HG02885 (cell line): ENCODE results near the gene SQSTM1.
"Not testable (repeated sequence)": the region's sequence is repeated elsewhere in the genome, so short reads cannot be mapped to it uniquely, and the experiment has no call there.

Experiments
- ATAC-seq: cut with Tn5 transposase; IDR thresholded peaks from one replicate; pipeline ENCODE4 v1.9.1; 2021; ENCODE audit warnings: mild to moderate bottlenecking; ENCODE audit not compliant: unreplicated experiment, poor library complexity

The SQSTM1 gene

DNA sequence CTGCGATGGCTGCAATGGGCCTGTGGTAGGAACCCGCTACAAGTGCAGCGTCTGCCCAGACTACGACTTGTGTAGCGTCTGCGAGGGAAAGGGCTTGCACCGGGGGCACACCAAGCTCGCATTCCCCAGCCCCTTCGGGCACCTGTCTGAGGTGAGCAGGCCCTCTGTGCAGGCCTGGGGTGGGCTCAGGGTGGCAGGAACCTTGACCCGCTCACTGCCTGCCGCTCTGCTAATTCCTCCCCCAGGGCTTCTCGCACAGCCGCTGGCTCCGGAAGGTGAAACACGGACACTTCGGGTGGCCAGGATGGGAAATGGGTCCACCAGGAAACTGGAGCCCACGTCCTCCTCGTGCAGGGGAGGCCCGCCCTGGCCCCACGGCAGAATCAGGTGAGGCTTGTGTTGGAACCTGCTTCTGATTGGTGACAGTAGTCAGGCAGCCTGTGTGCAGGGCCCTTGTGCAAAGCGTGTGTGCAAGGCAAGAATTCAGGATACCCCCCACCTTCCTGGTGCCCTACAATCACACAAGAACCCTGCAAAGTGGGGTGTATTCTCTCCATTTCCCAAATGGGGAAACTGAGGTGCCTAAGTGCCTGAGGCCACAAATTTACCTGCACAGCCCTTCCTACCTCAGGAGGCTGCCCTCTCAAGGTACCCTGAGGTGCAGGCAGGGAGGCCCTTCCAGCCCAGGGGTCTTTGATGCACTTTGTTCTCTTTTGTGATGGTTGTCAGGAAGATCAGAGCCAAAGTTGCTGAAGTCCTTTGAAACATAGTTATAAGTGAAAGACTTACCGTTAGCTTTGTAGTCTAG is 3.4 kb downstream of the SQSTM1 start:
- ATAC-seq = no peak

DNA sequence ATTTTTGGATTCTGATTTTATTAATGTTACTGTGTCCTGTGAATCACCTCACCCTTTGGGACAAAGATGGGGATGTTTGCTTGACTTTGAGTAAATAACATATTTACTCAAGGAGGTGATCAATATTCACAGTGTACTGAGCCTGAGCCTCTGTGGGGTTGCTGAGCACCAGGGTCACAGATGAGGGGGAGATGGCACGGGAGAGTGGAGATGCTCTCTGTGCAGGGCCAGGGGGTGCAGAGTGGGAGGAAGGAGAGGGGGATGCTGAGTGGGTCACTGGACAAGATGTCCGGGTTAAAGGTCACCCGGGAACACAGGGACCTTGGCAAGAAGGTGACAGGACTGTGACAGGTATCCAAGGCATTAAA is 4.0 kb downstream of the SQSTM1 start:
- ATAC-seq = no peak

DNA sequence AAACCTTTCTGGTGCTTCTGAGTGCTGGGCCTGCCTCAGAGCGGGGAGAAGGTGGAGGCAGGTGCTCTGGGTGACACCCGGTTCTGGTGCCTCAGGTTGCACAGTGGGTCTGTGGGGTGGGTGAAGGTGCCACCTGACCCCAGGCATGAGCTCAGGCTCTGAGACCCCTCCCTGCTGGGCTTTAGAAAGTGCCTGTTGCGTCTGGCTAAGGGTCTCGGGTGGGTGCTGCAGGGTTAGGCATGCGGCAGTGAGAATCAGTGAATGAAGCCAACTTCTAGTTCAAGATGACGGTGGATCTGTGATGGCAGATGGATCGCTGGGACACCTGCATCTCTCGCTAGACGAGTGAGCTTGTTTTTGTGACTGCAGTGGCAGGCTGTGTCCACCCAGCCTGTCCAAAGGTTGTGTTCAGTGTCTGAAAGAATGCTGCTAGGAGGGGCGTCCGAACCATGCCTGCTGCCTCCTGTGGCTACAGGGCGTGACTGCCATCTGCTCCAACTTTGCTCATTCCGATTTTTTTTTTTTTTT is 5.0 kb downstream of the SQSTM1 start:
- ATAC-seq = no peak

DNA sequence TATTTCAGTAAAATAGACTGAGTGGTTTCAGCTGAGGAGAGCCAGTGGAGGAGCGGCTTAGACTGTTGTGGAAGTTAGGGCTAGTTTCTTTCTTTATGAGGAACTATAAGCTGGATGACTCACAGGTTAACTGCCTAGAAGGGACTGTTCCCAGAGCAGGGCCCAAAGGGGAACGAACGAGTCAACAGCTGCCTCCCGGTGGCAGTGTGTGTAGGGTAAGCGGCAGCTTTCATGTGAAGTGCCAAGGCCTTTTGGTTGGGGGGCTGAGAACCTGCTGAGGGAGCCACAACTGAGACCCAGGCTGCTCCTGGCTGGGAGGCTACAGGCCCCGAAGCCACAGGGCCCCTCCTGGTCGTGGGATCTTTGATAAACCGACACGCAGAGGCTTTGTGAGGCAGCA is 7.0 kb downstream of the SQSTM1 start:
- no peak for ATAC-seq

DNA sequence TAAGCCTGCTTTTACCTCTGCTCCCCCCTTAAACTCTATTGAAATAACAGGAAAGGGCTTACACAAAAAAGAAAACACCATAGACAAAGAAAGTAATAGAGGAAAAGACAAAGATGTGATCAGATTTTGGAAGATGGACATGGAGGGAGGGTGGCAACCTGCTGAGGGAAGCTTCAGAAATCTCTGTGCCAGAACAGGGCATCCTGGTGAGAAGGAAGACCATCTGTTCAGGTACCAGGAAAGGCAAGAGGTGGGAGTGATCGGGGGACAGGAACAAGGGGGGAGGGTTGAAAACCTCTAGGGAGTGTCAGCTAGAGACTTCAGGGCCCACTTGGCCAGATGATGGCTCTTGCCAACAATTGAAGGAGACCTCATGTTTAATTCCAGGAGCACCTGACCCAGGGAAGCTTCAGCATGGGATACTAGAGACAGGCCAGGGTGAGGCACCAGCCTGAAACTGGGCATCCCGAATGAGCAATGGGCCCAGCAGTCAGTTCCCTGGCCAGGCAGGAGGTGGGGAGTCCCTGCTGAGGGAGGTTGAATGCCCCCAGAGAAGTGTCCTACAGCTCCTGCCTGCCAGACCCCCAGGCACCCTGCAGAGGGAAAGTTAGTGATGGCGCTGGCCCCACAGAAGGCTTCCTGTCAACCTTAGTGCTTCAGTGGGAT is 8.2 kb downstream of the SQSTM1 start:
- no peak for ATAC-seq

DNA sequence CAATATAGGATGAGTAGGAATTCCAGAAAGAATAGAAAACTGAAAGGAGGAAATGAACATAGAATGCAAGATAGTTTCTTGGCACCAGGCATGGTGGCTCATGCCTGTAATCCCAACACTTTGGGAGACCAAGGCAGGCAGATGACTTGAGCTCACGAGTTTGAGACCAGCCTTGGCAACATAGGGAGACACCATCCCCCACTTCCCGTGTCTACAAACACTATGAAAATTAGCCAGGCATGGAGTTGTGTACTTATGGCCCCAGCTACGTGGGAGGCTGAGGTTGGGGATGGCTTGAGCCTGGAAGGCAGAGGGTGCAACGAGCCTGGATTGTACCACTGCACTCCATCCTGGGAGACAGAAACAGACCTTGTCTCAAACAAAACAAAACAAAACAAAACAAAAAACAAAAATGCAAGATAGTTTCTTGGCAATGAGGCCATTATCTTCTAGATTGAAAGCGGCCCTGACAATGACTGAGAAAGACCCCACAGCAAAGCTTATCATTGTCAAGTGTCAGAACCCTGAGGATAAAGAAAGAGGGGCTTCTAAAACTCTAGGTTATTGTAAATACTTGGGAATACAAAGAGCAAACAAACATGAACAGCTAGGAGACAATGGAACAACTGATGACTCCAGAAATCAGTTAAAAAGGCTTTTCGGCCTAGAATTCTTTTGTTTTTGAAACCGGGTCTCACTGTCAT is 9.2 kb downstream of the SQSTM1 start:
- no peak for ATAC-seq

DNA sequence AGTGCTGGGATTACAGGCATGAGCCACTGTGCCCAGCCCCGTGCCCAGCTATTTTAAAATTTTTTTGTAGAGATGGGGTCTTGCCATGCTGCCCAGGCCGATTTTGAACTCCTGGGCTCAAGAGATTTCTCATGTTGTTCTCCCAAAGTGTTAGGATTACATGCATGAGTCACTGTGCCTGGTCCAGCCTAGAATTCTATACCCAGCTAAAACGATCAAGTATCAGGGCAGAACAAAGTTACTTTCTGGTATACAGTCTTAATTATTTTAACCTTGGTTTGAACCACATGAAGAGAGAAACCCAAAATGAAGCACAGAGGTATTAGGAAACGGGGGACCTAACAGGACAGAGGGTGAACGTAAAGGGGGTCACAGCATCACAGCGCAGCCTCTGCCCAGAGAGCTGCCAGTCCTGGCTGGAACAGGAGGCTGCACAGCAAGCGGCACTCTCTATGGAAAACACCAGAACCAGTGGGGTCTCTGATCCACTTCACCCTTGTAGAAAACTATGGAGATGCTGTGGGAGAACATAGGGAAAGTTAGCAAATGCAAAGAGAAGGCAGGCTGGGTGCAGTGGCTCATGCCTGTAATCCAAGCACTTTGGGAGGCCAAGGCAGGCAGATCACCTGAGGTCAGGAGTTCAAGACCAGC is 10.2 kb downstream of the SQSTM1 start:
- no peak for ATAC-seq

DNA sequence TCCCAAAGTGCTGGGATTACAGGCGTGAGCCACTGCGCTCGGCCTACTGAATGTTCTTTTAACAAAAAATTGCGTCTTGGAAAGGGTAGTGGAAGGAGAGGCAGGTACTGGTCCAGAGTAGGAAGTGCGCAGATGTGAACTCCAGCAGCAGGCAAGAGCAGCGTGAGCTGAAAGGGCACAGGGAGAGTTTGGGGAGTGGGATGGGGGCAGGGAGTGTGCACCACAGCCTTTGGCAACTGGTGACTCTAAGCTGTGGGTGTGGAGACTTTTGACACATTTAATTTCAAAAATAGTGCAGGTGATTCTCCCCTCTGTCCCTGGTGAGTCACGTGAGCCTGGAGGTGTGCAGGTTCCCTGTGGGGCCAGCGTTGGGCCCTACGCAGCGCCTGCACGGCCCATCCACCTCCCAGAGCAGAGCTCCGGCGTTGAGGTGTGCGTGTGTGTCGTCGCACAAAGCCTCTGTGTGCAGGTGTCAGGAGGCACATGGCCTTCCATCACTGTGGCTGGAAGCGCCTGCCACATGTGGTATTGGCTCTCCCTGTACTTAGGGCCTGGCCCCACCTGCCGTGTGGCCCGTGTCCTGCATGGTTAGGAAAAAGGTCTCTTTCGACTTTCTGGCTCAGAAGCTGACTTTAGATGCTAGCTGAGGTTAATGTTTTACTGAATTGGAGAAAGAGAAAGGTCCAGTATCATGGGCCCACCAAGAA is 11.5 kb downstream of the SQSTM1 start:
- ATAC-seq = no peak

DNA sequence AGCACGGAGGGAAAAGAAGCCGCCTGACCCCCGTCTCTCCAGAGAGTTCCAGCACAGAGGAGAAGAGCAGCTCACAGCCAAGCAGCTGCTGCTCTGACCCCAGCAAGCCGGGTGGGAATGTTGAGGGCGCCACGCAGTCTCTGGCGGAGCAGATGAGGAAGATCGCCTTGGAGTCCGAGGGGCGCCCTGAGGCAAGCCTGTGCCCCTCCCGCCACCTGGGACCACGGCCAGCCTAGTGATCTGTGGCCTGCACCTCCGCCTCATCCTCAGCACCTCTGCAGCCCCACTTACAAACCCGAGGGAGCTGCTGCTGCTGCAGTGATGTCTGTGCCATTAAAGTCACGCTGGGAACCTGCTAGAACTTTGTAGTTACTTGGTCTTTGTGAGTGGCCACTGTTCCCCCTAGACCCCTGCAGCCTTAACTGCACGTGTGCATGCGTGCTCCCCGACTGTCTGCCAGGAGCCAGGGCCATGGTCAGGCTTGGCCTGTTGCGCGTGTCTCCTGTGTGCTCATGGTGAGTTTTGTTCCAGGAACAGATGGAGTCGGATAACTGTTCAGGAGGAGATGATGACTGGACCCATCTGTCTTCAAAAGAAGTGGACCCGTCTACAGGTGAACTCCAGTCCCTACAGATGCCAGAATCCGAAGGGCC is 12.5 kb downstream of the SQSTM1 start:
- ATAC-seq = no peak

DNA sequence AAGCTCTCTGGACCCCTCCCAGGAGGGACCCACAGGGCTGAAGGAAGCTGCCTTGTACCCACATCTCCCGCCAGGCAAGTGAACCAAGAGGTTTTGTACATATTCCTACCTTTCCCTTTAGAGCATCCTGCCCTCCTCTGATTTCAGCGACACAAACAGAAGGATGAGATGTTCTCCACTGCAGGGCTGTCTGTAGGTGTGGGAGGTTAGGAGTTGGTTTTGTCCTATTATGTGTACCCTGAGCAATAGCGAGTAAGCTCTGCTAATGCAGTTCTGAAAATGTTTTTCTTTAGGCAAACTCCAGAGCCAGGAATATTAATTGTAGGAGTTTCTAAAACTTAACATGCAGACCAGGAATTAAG is 13.0 kb downstream of the SQSTM1 start:
- no peak for ATAC-seq

DNA sequence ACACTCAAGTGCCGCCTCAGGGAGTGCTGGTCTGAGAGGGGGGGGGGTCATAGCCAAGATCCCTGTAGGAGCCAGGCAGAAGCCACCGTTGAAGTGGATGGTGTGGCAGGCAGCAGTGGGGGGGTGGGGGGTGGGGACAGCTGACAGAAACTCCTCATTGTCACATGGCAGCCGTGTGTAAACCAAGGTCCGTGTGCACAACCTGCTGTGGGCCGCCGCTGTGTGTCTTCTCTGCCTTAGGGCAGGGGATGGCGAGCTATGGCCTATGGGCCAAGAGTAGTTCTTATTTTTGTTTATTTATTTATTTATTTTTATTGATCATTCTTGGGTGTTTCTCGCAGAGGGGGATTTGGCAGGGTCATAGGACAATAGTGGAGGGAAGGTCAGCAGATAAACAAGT is 13.4 kb downstream of the SQSTM1 start:
- ATAC-seq = no peak

DNA sequence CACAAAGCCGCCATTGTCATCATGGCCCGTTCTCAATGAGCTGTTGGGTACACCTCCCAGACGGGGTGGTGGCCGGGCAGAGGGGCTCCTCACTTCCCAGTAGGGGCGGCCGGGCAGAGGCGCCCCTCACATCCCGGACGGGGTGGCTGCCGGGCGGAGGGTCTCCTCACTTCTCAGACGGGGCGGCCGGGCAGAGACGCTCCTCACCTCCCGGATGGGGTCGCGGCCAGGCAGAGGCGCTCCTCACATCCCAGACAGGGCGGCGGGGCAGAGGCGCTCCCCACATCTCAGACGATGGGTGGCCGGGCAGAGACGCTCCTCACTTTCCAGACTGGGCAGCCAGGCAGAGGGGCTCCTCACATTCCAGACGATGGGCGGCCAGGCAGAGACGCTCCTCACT is 14.2 kb downstream of the SQSTM1 start:
- not testable (repeated sequence) for ATAC-seq

DNA sequence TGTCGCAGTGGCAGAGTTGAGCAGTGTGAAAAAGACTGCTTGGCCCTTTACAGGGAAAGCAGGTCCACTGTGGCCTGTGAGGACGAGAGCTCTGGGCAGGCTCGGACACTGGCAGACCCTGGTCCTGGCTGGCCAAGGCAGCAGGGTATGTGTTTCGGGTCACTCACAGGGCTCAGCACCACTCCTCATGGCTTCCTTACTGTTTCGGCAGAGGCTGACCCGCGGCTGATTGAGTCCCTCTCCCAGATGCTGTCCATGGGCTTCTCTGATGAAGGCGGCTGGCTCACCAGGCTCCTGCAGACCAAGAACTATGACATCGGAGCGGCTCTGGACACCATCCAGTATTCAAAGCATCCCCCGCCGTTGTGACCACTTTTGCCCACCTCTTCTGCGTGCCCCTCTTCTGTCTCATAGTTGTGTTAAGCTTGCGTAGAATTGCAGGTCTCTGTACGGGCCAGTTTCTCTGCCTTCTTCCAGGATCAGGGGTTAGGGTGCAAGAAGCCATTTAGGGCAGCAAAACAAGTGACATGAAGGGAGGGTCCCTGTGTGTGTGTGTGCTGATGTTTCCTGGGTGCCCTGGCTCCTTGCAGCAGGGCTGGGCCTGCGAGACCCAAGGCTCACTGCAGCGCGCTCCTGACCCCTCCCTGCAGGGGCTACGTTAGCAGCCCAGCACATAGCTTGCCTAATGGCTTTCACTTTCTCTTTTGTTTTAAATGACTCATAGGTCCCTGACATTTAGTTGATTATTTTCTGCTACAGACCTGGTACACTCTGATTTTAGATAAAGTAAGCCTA is 15.7 kb downstream of the SQSTM1 start:
- ATAC-seq = no peak

DNA sequence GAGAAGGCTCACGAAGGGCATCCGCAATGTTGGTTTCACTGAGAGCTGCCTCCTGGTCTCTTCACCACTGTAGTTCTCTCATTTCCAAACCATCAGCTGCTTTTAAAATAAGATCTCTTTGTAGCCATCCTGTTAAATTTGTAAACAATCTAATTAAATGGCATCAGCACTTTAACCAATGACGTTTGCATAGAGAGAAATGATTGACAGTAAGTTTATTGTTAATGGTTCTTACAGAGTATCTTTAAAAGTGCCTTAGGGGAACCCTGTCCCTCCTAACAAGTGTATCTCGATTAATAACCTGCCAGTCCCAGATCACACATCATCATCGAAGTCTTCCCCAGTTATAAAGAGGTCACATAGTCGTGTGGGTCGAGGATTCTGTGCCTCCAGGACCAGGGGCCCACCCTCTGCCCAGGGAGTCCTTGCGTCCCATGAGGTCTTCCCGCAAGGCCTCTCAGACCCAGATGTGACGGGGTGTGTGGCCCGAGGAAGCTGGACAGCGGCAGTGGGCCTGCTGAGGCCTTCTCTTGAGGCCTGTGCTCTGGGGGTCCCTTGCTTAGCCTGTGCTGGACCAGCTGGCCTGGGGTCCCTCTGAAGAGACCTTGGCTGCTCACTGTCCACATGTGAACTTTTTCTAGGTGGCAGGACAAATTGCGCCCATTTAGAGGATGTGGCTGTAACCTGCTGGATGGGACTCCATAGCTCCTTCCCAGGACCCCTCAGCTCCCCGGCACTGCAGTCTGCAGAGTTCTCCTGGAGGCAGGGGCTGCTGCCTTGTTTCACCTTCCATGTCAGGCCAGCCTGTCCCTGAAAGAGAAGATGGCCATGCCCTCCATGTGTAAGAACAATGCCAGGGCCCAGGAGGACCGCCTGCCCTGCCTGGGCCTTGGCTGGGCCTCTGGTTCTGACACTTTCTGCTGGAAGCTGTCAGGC is 16.6 kb downstream of the SQSTM1 start:
- ATAC-seq = no peak

DNA sequence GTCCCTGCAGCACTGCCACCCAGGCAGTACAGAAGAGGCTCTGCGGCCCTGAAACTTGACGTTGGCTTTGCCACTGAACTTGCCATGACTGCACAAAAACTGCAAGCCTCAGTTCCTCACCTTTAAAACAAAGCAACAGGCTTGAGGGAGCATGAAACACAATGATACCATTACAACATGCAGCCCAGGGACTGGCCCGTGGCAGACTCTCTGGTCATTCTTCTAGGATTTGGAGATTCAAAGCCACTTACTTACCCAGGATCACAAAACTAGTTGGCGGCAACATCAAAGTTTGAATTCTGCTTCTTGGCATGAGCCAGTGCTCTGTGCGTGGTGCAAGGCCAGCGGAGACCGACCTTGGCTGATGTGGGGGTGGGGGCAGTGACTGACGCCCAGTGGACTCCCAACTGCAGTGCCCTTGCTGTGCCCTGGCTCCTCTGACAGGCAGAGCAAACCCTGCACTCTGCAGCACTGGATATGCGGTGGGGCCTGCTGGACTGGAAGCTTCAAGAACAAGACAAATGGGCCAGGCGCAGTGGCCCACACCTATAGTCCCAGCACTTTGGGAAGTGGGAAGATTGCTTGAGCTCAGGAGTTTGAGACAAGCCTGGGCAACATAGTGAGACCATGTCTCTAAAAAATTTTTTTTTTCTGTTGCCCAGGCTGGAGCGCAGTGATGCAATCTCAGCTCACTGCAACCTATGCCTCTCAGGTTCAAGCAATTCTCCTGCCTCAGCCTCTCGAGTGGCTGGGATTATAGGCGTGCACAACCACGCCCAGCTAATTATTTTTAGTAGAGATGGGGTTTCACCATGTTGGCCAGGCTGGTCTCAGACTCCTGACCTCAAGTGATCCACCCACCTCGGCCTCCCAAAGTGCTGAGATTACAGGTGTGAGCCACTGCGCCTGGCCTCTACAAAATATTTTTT is 18.9 kb downstream of the SQSTM1 start:
- ATAC-seq = no peak

DNA sequence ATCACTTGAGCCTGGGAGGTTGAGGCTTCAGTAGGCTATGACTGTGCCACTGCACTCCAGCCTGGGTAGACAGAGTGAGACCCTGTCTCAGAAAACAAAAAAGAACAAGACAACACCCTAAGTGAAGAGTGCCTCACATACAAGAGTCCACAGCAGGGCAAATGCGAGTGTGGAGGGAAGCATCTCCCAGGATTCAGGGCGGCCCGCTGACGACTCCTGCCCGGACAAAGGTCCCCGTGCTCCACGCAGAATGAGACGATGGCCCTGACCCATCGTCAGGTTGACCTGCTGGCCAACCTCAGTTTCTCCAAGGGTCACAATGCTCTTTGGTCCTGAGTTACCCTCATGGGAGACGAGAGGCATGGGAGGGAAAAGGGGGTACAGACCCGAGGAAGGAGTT is 19.6 kb downstream of the SQSTM1 start:
- no peak for ATAC-seq

DNA sequence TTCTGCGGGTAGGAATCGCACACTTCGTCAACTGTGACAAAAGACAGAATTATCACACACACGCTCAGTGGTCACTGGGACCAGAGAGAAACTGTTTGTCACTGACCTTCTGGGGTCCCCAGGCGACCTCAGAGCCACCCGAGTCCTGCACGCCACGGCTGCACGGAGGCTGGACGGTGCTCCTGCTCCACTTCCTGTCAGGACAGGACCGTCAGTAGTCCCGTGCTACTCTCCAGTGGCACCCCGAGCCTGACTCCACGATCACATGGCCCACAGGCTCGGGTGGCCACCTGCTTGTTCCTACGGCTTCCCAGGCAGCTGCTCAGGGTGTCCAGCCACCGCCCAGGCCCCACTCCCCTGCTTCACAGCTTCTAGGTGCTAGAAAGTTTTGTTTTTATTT is 20.1 kb downstream of the SQSTM1 start:
- no peak for ATAC-seq
